Activated T-cell treated with anti-CD3 and anti-CD28 coated beads for 4 hours (primary cell): ENCODE data around the gene CLCN6.
A peak's percentile ranks its signal among the peaks of the same experiment; 100 is the strongest.
"Not testable (repeated sequence)": the region's sequence is repeated elsewhere in the genome, so short reads cannot be mapped to it uniquely, and the experiment has no call there.

Source experiments
- DNase-seq: peaks from one replicate; pipeline ENCODE4 v3.0.0-alpha.2; 2020

CLCN6 gene

DNA sequence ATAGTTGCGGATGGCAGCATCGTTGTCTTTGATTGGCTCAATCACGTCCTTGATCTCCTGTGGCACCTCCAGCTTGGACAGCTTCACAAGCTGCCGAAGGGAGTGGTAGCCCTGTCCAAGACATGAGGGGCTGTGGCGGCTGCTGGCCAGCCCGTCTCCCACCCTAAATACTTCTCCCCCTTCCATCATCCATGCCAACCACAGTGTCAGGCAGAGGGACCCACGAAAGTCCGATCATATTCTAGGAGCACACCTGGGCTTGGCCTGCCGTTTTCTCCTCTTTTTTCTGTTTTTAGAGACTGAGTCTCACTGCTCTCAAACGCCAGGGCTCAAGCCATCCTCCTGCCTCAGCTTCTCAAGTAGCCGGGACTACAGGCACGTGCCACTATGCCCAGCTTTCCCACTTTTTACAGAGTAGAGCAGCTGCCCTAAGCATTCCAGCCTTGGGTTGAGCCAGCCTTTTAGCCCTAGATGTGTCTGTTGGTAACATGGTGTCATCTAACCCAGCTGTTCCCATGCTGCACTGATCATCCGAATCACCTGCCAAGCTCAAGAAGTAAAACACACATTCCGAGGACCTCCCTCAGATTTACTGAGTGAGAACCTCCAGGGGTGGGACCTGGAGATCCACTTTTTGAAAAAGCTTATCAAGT lies 10.6 kb upstream of the CLCN6 start:
- no peak for DNase-seq

DNA sequence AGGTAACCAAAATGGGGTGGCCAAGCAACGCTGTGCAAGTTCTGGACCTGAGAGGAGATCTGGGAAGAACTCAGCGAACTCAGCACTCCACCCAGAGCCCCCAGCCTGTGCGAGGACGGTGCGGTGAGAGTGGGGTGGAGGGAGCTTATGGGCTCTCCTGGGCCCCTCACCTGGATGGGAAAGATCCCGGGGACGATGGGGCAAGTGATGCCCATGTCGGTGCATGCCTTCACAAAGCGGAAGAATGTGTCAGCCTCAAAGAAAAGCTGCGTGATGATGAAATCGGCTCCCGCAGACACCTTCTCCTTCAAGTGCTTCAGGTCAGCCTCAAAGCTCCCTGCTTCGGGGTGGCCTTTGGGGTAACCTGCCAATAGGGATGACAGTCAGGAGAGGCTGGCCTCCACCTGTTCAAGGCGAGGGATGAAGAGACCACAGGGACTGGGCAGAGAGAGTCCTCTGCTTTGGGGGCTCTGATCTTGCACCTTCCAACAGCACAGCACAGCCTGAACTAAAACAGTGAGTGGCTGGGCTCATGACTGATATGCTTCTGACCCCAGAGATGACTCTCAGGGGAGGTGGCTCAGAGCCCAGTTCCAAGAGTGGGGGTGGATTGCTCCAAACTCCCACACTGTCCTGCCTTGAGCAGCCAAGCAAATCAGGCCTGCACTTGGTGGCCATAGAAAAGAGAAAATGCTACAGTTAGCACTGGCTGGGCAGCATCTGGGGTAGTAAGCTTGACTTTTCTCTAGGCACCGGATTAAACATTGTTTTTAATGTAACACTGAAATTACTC lies 9.8 kb upstream of the CLCN6 start:
- no peak for DNase-seq

DNA sequence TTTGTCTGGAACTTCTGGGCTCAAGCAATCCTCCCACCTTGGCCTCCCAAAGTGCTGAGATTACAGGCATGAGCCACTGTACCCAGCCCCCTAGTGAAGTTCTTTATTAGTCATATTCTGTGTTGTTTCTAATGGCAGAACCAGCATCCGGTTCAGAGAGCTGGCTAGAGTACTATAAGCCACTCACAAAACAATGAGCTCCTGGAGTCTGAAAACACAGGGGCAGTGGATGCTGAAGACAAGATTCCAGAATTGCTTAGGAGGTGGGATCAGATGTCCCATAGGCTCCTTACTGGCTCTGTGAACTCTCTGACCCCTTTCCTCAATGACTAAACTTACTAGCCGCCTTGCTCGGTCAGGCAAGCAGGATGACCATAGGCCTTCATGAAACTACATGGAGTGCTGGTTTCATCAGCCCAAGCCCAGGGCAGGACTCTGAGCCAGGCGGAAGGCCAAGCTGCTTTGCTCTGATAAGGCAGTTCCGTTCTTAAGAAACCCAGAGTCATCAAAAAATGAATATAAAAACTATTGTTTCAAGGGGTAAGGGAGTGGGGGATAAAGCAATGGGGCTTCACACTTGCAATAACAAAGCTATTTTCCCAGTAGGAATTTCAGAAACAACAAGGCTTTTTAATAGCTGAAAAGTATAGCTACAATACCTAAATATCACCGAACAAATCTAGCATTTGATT lies 8.3 kb upstream of the CLCN6 start:
- no peak for DNase-seq

- DNase-seq: no peak
These were observed 6.9 kb upstream of the CLCN6 start for GRCh38 chr1:11799099-11799498.

DNA sequence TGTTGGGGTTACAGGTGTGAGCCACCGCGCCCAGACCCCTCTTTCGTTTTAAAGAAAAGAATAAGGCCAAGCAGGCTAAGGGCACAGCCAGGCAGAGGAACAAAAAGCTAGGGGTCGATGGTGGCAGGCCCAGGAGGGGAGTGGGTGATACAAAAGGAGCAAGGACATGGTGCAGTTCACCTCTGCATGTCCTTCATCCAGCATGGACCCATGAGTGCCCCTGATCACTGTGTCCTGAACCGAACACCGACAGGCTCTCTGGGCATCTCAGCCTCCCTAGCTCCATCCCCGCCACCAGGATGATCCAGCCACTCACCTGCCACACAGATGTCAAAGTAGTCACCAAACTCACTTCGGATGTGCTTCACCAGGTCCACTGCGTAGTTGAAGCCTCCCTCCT lies 6.1 kb upstream of the CLCN6 start:
- no peak for DNase-seq

DNA sequence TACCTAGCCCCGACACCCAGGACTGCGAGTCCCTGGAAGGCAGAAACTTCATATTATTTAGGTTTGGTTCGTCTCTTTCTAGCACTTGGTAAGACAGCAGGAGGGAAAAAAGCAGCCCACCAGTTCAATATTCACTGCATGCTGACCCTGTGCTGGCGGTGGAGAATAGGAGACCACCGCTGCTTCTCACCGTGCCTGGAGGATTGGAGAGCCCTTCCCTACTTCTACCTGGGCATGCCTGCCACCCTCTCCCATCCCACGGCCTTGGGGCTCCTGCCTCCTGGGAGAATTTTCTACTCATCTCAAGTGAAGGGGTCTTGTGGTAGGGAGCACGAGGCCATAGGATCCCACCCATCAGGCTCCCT lies 5.6 kb upstream of the CLCN6 start:
- DNase-seq: no peak

GRCh38 chr1:11800756-11801433 lies 5.1 kb upstream of the CLCN6 start:
- DNase-seq: no peak

DNA sequence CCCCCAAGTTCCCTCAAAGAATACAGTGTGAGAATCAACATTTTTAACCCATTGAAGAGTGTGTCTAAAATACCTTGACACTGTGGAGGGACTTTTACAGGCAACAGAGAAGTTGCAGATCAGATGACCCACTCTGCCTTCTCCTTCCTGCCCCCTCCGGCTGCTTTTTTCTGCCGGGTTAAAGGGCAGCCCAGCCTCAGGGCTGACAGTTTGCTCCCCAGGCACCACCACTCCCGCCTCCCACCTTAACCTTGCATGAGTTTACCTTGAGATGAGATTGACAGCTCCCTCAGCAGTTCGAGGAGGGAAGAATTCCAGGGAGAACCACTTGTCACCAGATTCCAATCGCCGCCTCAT lies 3.4 kb upstream of the CLCN6 start:
- DNase-seq: no peak

- peak; percentile 55 for DNase-seq
These were observed 2.8 kb upstream of the CLCN6 start for GRCh38 chr1:11802973-11803885.

GRCh38 chr1:11803924-11804665 lies 1.9 kb upstream of the CLCN6 start:
- DNase-seq: not testable (repeated sequence)

DNA sequence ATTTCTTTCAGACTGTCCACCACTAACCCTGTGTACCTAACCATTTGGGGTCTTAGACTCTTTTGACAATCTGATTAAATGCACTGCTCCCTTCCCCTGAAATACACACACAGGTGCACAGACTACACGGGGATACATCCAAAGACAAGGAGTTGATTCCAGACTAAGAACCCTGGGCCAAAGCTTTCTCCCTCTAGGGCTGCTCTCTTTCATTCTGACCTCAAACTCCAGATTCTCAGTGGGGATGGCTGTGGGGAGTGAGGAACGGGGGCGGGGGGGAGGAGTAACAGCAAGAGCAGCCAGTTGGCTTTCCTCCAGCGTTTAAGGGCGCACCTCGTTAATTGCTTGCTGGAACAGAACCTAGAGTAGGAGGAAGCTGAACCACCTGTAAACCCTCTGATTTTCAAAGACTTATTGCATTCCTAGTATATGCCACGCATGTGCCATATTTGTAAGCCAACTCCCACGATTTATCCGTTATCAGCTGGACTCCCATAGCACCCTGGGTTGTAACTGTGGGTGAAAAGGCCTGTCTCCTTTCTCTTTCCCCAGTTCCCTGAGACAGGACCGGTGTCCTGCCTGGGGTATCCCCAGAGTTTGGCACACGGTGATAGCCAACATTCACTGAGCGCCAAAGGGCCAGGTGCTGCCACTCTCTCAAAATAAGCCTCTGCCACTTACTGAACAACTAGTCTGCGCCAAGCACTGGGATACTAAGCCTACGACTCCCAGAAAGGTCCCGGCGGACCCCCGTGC lies 1.1 kb upstream of the CLCN6 start:
- peak; percentile 25 for DNase-seq

- DNase-seq: no peak
These were observed 431 bp downstream of the CLCN6 start for GRCh38 chr1:11806307-11806936.

DNA sequence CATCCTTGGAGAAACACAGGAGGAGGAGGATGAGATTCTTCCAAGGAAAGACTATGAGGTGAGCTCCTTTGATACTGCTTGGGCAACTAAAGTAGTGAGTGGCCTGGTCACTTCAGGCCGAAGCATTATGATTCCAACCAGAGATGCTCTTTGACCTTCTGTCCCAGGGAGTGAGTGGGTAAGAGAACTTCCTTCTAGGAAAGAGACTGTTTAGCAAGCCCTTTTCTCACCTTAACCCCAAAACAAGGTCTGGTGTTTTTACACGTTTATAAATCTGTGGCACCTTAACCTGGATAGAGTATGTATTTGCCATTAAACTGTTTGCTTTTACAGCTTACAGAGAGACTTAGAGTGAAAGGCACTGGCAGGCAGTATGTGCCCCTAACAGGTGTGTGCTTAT lies 1.1 kb downstream of the CLCN6 start:
- no peak for DNase-seq

DNA sequence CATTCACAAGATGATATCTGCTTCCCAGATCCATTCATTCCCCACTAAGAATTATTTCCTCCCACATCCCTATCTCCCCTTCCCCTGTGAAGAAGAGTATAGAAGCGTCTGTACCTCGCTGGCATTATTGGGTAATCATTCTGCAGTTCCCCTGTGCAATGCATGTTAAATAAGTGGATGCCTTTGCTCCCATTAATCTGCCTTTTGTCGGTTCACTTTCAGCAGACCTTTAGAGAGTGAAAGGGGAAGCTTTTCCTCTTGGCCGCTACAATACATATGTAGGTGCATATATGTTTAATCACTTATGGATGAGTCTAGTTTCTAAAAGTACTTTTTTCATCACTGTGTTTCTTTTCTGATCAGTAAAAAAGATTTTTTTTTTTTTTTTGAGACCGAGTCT lies 7.0 kb downstream of the CLCN6 start:
- DNase-seq: no peak

- DNase-seq: no peak
These were observed 11.2 kb downstream of the CLCN6 start for GRCh38 chr1:11817192-11817591.

- DNase-seq: no peak
These were observed 16.1 kb downstream of the CLCN6 start for GRCh38 chr1:11822091-11822490.

- no peak for DNase-seq
These were observed 17.6 kb downstream of the CLCN6 start for GRCh38 chr1:11823366-11824137.

- no peak for DNase-seq
These were observed 19.1 kb downstream of the CLCN6 start for GRCh38 chr1:11825131-11825530.

GRCh38 chr1:11826946-11827345 lies 21.0 kb downstream of the CLCN6 start:
- DNase-seq: no peak

DNA sequence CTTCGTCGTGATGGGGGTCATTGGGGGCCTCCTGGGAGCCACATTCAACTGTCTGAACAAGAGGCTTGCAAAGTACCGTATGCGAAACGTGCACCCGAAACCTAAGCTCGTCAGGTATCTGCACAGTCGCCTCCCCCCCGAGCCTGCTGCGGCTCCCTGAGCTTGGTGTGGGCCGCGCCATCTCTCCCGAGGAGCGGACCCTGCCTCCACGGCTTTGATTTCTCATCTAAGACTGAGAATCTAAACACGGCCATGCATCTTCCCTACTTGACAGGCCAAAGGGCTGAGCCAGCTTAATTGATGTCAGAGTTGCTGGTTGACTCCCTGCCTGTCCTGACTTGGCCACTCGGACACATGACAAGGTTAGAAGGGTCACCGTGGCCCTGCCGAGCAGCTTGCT lies 22.5 kb downstream of the CLCN6 start:
- no peak for DNase-seq
